SK-N-SH (cell line): ENCODE measurements around the gene UGGT2. TPM values are rescaled to one million over a fixed set of nuclear protein-coding genes. Genes with fewer than 3 reads are reported as not detected.

Experiments
- CTCF ChIA-PET: fragments of 300-600, 350-600 bp; formaldehyde crosslinking; extraction: SDS; loops from one replicate; lab custom pipeline; 2021; lab: Yijun Ruan, JAX
- POLR2A ChIA-PET: fragments of 350-600 bp; sonication (Branson Sonifier 250); formaldehyde crosslinking; extraction: SDS; loops from one replicate; lab custom pipeline; 2020; ENCODE audit warnings: antibody characterized with exemption, inconsistent platforms; lab: Yijun Ruan, JAX
- DNase-seq: peaks from one replicate; pipeline ENCODE4 v3.0.0; 2012
- H2AFZ ChIP-seq: fragments of 200-600 bp; sonication (generic); 2 replicates; pipeline ENCODE4 v1.8.1; 2016; ENCODE audit warnings: antibody characterized with exemption, mild to moderate bottlenecking, low read depth
- H3F3A ChIP-seq: fragments of 200-600 bp; sonication (generic); replicated peaks from 2 replicates; pipeline ENCODE3; 2016; ENCODE audit warnings: antibody characterized with exemption, mild to moderate bottlenecking; ENCODE audit not compliant: insufficient read depth
- H3K27ac ChIP-seq, 2 experiments: fragments of 200-500 bp in 1 of 2; fragments of 200-600 bp in 1 of 2; sonication (Bioruptor generic) in 1 of 2; sonication (generic), shearing (Covaris generic) in 1 of 2; 2 replicates each; pipeline versions ENCODE4 v1.5.1 to v1.6.1; 2014 to 2016; ENCODE audit warnings: low read depth in 2 of 2, inconsistent platforms in 1 of 2, low read length in 1 of 2, mild to moderate bottlenecking in 1 of 2, mixed read lengths in 1 of 2
- H3K27me3 ChIP-seq: fragments of 200-600 bp; sonication (generic), shearing (Covaris generic); 2 replicates; pipeline ENCODE4 v1.6.1; 2016; ENCODE audit warnings: mixed run types; ENCODE audit not compliant: insufficient read depth
- H3K36me3 ChIP-seq, 2 experiments: fragments of 200-500 bp in 1 of 2; fragments of 200-600 bp in 1 of 2; sonication (Bioruptor generic) in 1 of 2; sonication (generic) in 1 of 2; replicated peaks in 1 of 2; 2 replicates each; pipeline versions ENCODE3 to v1.5.1; 2014 to 2016; ENCODE audit warnings: low read length in 1 of 2, mild to moderate bottlenecking in 1 of 2; ENCODE audit not compliant: insufficient read depth in 2 of 2, control insufficient read depth in 1 of 2
- H3K4me1 ChIP-seq, 2 experiments: fragments of 200-500 bp in 1 of 2; fragments of 200-600 bp in 1 of 2; sonication (Bioruptor generic) in 1 of 2; sonication (generic), shearing (Covaris generic) in 1 of 2; 2 replicates each; pipeline versions ENCODE4 v1.5.1 to v1.6.1; 2014 to 2016; ENCODE audit warnings: low read depth in 1 of 2, low read length in 1 of 2, mixed run types in 1 of 2; ENCODE audit not compliant: insufficient read depth in 2 of 2, control insufficient read depth in 1 of 2
- H3K4me2 ChIP-seq: fragments of 200-600 bp; sonication (generic), shearing (Covaris generic); 2 replicates; pipeline ENCODE4 v1.6.1; 2017; ENCODE audit warnings: mixed run types
- H3K4me3 ChIP-seq, 2 experiments: fragments of 200-500 bp in 1 of 2; fragments of 200-600 bp in 1 of 2; sonication (Bioruptor generic) in 1 of 2; sonication (generic), shearing (Covaris generic) in 1 of 2; 2 replicates each; pipeline versions ENCODE4 v1.5.1 to v1.8.1; 2014 to 2016; ENCODE audit warnings: low read depth in 2 of 2, inconsistent platforms in 1 of 2, low read length in 1 of 2, mild to moderate bottlenecking in 1 of 2, mixed read lengths in 1 of 2, moderate library complexity in 1 of 2
- H3K79me2 ChIP-seq: fragments of 200-600 bp; sonication (generic); 2 replicates; pipeline ENCODE4 v1.8.1; 2017; ENCODE audit warnings: mild to moderate bottlenecking; ENCODE audit not compliant: insufficient read depth
- H3K9ac ChIP-seq: fragments of 200-600 bp; sonication (generic); 2 replicates; pipeline ENCODE4 v1.6.1; 2017; ENCODE audit warnings: mixed run types
- H3K9me2 ChIP-seq: fragments of 200-600 bp; sonication (generic); 2 replicates; pipeline ENCODE4 v1.6.1; 2017; ENCODE audit warnings: mixed run types
- H3K9me3 ChIP-seq: fragments of 200-600 bp; sonication (generic); 2 replicates; pipeline ENCODE4 v1.6.1; 2017; ENCODE audit warnings: mixed run types, mild to moderate bottlenecking, moderate library complexity
- H4K20me1 ChIP-seq: fragments of 200-600 bp; sonication (generic); 2 replicates; pipeline ENCODE4 v1.6.1; 2017; ENCODE audit warnings: mild to moderate bottlenecking, mixed run types; ENCODE audit not compliant: insufficient read depth
- CHD2 ChIP-seq: fragments of 150-350 bp; IDR thresholded peaks from 2 replicates; pipeline ENCODE4 v1.6.1; 2018; ENCODE audit warnings: low read length; ENCODE audit not compliant: partially characterized antibody
- ELF1 ChIP-seq: IDR thresholded peaks from 2 replicates; pipeline ENCODE4 v1.4.0; 2012
- IRF3 ChIP-seq: fragments of 150-350 bp; IDR thresholded peaks from 2 replicates; pipeline ENCODE4 v1.6.1; 2016; ENCODE audit warnings: mild to moderate bottlenecking, low read depth, low read length
- PBX3 ChIP-seq: IDR thresholded peaks from 2 replicates; pipeline ENCODE4; 2012
- POLR2AphosphoS5 ChIP-seq: IDR thresholded peaks from 2 replicates; pipeline ENCODE4 v1.6.1; 2012; ENCODE audit warnings: low read depth, low read length
- RAD21 ChIP-seq: IDR thresholded peaks from 2 replicates; pipeline ENCODE4 v1.6.1; 2012; ENCODE audit warnings: mild to moderate bottlenecking, low read length
- RCOR1 ChIP-seq: fragments of 150-350 bp; IDR thresholded peaks from 2 replicates; pipeline ENCODE4 v1.6.1; 2017; ENCODE audit warnings: antibody characterized with exemption, low read length
- RFX5 ChIP-seq: IDR thresholded peaks from 2 replicates; pipeline ENCODE4 v1.6.1; 2012; ENCODE audit warnings: mild to moderate bottlenecking, improper control_type of control experiment, low read length
- SIN3A ChIP-seq: IDR thresholded peaks from 2 replicates; pipeline ENCODE4 v1.6.1; 2012; ENCODE audit warnings: low read depth, mild to moderate bottlenecking, low read length, moderate library complexity, borderline replicate concordance
- YY1 ChIP-seq: IDR thresholded peaks from 2 replicates; pipeline ENCODE4 v1.4.0; 2012; ENCODE audit warnings: low read depth, mild to moderate bottlenecking
- WGBS: methylation state at CpG from one replicate; pipeline ENCODE4 v1.1.6; 2017; ENCODE audit warnings: low lambda C conversion rate; 5-methylcytosine and 5-hydroxymethylcytosine counted together
- polyA plus RNA-seq, 3 experiments: library from polyadenylated mRNA; depleted of rRNA; stranded (reverse); fragments of >200 nt; gene quantifications; 2 replicates each; pipeline ENCODE4 v1.2.3, GENCODE V29; 2012

UGGT2 gene
- polyA plus RNA-seq, 1 of the 3 experiments (the other 2 are of a cell fraction) = 13.3 TPM

GRCh38 chr13:96002322-96003131 is 50.7 kb downstream of the UGGT2 start:
- ChIA-PET CTCF (interaction anchor here (2.7 kb wide), 1 partner anchor 18 kb away, joined by 10 read pairs; no protein-coding TSS in a partner anchor), POLR2A (no interaction called here)
- Histone ChIP-seq H3K27me3 (no peaks in the 10 kb centered on the region), H3K9me2 (no peaks in the 10 kb centered on the region), H3K4me1 (no peaks in the 10 kb centered on the region), H3K4me2 (no peak overlapping the region), H3K27ac (no peak overlapping the region), H2AFZ (no peak overlapping the region), H3K9me3 (no peaks in the 10 kb centered on the region), H4K20me1 (no peaks in the 10 kb centered on the region), H3K79me2 (0 out of 2 replicates have a peak, but pooled peaks cover 8% of the 10 kb centered on the region), H3F3A (no peaks in the 10 kb centered on the region), H3K4me3 (no peak overlapping the region), H3K36me3 (peaks cover 6 to 10% of the 10 kb centered on the region in 2 experiments), H3K9ac (no peak overlapping the region)
- DNase-seq = no peak
- no peak for TF ChIP-seq RFX5
- no peak for TF ChIP-seq SIN3A
- no peak for TF ChIP-seq RAD21
- TF ChIP-seq IRF3 = no peak
- TF ChIP-seq ELF1 = no peak
- no peak for TF ChIP-seq CHD2
- TF ChIP-seq PBX3 = no peak
- WGBS = 95% methylated on average over 1 of the region's 4 CpGs

GRCh38 chr13:96000069-96000468 is 53.1 kb downstream of the UGGT2 start:
- Histone ChIP-seq H3K4me3 (no peak overlapping the region), H3K4me2 (no peak overlapping the region), H3K79me2 (no peaks in the 10 kb centered on the region), H3K9ac (no peak overlapping the region), H3K9me3 (no peaks in the 10 kb centered on the region), H3F3A (peaks cover 3% of the 10 kb centered on the region), H3K4me1 (no peaks in the 10 kb centered on the region), H3K27me3 (no peaks in the 10 kb centered on the region), H3K9me2 (no peaks in the 10 kb centered on the region), H3K36me3 (peaks cover 11 to 18% of the 10 kb centered on the region in 2 experiments), H3K27ac (no peak overlapping the region; a peak in 1 of 4 replicates), H2AFZ (no peak overlapping the region), H4K20me1 (no peaks in the 10 kb centered on the region)
- no peak for DNase-seq
- CTCF ChIA-PET = interaction anchor here (0.8 kb wide), 1 partner anchor 200 kb away, joined by 3 read pairs; no protein-coding TSS in a partner anchor
- POLR2A ChIA-PET = no interaction called here
- TF ChIP-seq POLR2AphosphoS5 (no peak), RFX5 (no peak), RCOR1 (no peak), YY1 (no peak)
